Endothelial cell of umbilical vein (primary cell): ENCODE results near the gene PLA2G6. TPM values are rescaled to one million over a fixed set of nuclear protein-coding genes. Genes with fewer than 3 reads are reported as not detected.

ENCODE experiments used
- BruUV-seq: library from RNA; stranded (reverse); fragments of 400-500 nt; replicated peaks from 2 replicates; lab custom pipeline; 2021; lab: Mats Ljungman, UMichigan
- CTCF ChIA-PET: fragments of 300-600, 350-600 bp; sonication (Branson Sonifier 250); formaldehyde crosslinking; loops from one replicate; lab custom pipeline; 2021; ENCODE audit warnings: antibody characterized with exemption, inconsistent platforms; lab: Charles Lee
- POLR2A ChIA-PET: fragments of 300-600, 350-600 bp; sonication (Branson Sonifier 250); formaldehyde crosslinking; loops from one replicate; lab custom pipeline; 2021; ENCODE audit warnings: antibody characterized with exemption, inconsistent platforms; lab: Charles Lee
- DNase-seq: peaks from one replicate; pipeline ENCODE4 v3.0.0-alpha.2; 2011; ENCODE audit warnings: low read depth, low spot score
- FAIRE-seq: peaks from 2 replicates; lab custom pipeline; 2011; peaks lifted over from hg19 to GRCh38; lab: Jason Lieb, UNC
- H2AFZ ChIP-seq: 2 replicates; pipeline ENCODE4 v1.6.0; 2012; ENCODE audit warnings: low read depth, low read length, control low read depth, inconsistent platforms
- H3K27ac ChIP-seq: 2 replicates; pipeline ENCODE4 v1.5.1; 2011; ENCODE audit warnings: low read depth, mild to moderate bottlenecking, control low read depth, low read length, moderate library complexity; ENCODE audit not compliant: insufficient read depth
- H3K27me3 ChIP-seq, 2 experiments: 2 replicates each; pipeline versions ENCODE4 v1.6.0 to v1.6.1; 2011; ENCODE audit warnings: low read length in 2 of 2, mixed read lengths in 1 of 2; ENCODE audit not compliant: control insufficient read depth in 2 of 2, insufficient read depth in 2 of 2
- H3K36me3 ChIP-seq, 2 experiments: 2 replicates in 1 of 2; 3 replicates in 1 of 2; pipeline ENCODE4 v1.5.1; 2011; ENCODE audit warnings: low read length in 2 of 2, mild to moderate bottlenecking in 1 of 2, moderate library complexity in 1 of 2; ENCODE audit not compliant: control insufficient read depth in 2 of 2, insufficient read depth in 2 of 2; ENCODE audit errors: extremely low read depth in 1 of 2
- H3K4me1 ChIP-seq: 3 replicates; pipeline ENCODE4 v1.5.1; 2011; ENCODE audit warnings: mild to moderate bottlenecking, low read length; ENCODE audit not compliant: control insufficient read depth, insufficient read depth; ENCODE audit errors: extremely low read depth
- H3K4me2 ChIP-seq: 2 replicates; pipeline ENCODE4 v1.6.1; 2011; ENCODE audit warnings: low read length, control low read depth, mixed read lengths; ENCODE audit not compliant: insufficient read depth
- H3K4me3 ChIP-seq, 3 experiments: fragments of 200-600 bp in 1 of 3; sonication (generic), shearing (Covaris generic) in 1 of 3; replicated peaks in 1 of 3; 2 replicates each; pipeline ENCODE4 v1.5.1; 2011 to 2016; ENCODE audit warnings: control low read depth in 3 of 3, low read length in 3 of 3, mild to moderate bottlenecking in 2 of 3, inconsistent platforms in 1 of 3, low read depth in 1 of 3, moderate library complexity in 1 of 3; ENCODE audit not compliant: insufficient read depth in 1 of 3
- H3K79me2 ChIP-seq: 2 replicates; pipeline ENCODE4 v1.6.0; 2012; ENCODE audit warnings: low read length, inconsistent platforms; ENCODE audit not compliant: control insufficient read depth, insufficient read depth
- H3K9ac ChIP-seq: replicated peaks from 2 replicates; pipeline ENCODE3; 2011; ENCODE audit warnings: low read length, control low read depth; ENCODE audit not compliant: insufficient read depth; ENCODE audit errors: extremely low read depth
- H3K9me1 ChIP-seq: replicated peaks from 3 replicates; pipeline ENCODE4 v1.6.0; 2011; ENCODE audit warnings: mild to moderate bottlenecking, low read length; ENCODE audit not compliant: control insufficient read depth, insufficient read depth; ENCODE audit errors: extremely low read depth
- H3K9me3 ChIP-seq: replicated peaks from 2 replicates; pipeline ENCODE4 v1.5.1; 2012; ENCODE audit warnings: low read length, inconsistent platforms; ENCODE audit not compliant: control insufficient read depth, insufficient read depth
- H4K20me1 ChIP-seq: replicated peaks from 2 replicates; pipeline ENCODE3; 2011; ENCODE audit warnings: mild to moderate bottlenecking, low read length; ENCODE audit not compliant: control insufficient read depth, insufficient read depth; ENCODE audit errors: extremely low read depth
- EZH2 ChIP-seq: IDR thresholded peaks from 2 replicates; pipeline ENCODE4 v1.6.1; 2012; ENCODE audit warnings: borderline replicate concordance, low read depth, mild to moderate bottlenecking, moderate library complexity, low read length, inconsistent platforms; ENCODE audit not compliant: severe bottlenecking
- JUN ChIP-seq: IDR thresholded peaks from 2 replicates; pipeline ENCODE4 v1.6.1; 2011; ENCODE audit warnings: borderline replicate concordance, low read depth; ENCODE audit not compliant: insufficient read length, insufficient read depth
- MYC ChIP-seq: IDR thresholded peaks from one replicate; pipeline ENCODE4 v1.6.1; 2011; ENCODE audit warnings: mild to moderate bottlenecking, low read depth, low read length
- dilution Hi-C: fragments of 300-500 bp; cut with MboI; formaldehyde crosslinking; loops from one replicate; pipeline ENCODE4 v1.15.0; 2019; ENCODE audit warnings: low sequenced_read_pairs; ENCODE audit not compliant: extremely low pct_ligation_motif_present
- intact Hi-C: fragments of 100-400 bp; cut with micrococcal nuclease; formaldehyde crosslinking; loops from one replicate; pipeline ENCODE4 v1.10.0; 2022
- polyA plus RNA-seq, 4 experiments: library from polyadenylated mRNA; depleted of rRNA in 3 of 4; stranded (reverse) in 3 of 4; unstranded in 1 of 4; fragments of >200 nt; gene quantifications; 2 replicates each; pipeline versions ENCODE4 v1.2.1 to v1.2.3, GENCODE V29; 2011 to 2012; ENCODE audit warnings: missing spikeins in 1 of 4
- total RNA-seq: library from RNA; stranded (reverse); gene quantifications from 2 replicates; pipeline ENCODE4 v1.2.3, GENCODE V29; 2021
- TF ChIP-seq, protein P1 (sequence below), 2 donors: IDR thresholded peaks; 1 replicate in 1 of 2; 2 replicates in 1 of 2; pipeline ENCODE4 v1.5.1; 2011; ENCODE audit warnings: low read length in 2 of 2, mild to moderate bottlenecking in 2 of 2, moderate library complexity in 2 of 2, control low read depth in 1 of 2, inconsistent platforms in 1 of 2, low read depth in 1 of 2; ENCODE audit not compliant: insufficient read depth in 1 of 2; ENCODE audit errors: extremely low read depth in 1 of 2
- TF ChIP-seq, protein P2 (sequence below): IDR thresholded peaks from 2 replicates; pipeline ENCODE4 v1.6.1; 2011; ENCODE audit not compliant: insufficient read depth, insufficient read length

PLA2G6 gene
- total and polyA plus RNA-seq, 2 donors (not counting 3 experiments of a cell fraction or from before 2014, with no cell fraction given), result 6.6 to 10.3 TPM

DNA sequence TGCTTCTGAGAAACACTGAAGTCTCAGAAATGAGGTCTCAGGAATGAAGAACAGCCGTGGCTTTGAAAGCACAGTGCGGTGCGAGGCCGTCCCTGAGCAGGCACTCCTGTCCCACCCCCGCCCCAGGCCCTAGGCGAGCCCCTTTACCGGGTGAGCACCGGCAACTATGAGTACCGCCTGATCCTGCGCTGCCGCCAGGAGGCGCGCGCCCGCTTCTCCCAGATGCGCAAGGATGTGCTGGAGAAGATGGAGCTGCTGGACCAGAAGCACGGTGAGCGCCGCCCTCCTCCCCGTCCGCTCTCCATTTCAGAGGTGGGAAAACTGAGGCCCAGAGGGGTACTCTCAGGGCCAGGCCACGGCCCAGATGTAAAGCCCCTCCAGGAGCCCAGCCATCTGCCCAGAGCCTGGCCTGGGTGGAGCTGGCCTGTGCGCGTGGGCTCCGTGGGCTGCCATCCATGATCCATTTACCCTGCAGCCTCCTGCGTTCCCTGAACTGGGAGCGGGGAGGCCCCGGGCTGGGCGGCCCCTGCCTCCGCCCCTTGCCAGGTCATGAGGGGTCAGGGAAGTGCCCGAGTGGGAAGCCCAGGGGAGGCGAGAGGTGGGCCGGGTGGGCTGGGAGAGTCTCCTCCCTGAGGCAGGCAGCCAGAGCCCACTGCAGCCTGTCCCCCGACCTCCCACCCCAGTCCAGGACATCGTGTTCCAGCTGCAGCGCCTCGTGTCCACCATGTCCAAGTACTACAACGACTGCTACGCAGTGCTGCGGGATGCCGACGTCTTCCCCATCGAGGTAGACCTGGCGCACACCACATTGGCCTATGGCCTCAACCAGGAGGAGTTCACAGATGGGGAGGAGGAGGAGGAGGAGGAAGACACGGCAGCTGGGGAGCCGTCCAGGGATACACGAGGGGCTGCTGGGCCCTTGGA lies 107.2 kb downstream of the PLA2G6 start:
- Histone ChIP-seq H3K27me3 (no peaks in the 10 kb centered on the region), H3K4me3 (no peak overlapping the region), H3K4me1 (no peaks in the 10 kb centered on the region), H3K9ac (no peak overlapping the region), H3K27ac (no peak overlapping the region), H3K4me2 (no peak overlapping the region), H3K79me2 (no peaks in the 10 kb centered on the region), H4K20me1 (no peaks in the 10 kb centered on the region), H3K9me3 (no peaks in the 10 kb centered on the region), H2AFZ (no peak overlapping the region), H3K9me1 (no peaks in the 10 kb centered on the region), H3K36me3 (peaks cover 0 to 6% of the 10 kb centered on the region in 2 experiments)
- intact Hi-C loops, result no loop called here
- no TSS peak for BruUV-seq
- ChIA-PET CTCF (interaction anchor here (0.6 to 1.8 kb wide), 22 partner anchors 10 to 607 kb away, joined by 3 to 8 read pairs (median 3); partner anchors contain the start of gene TOMM22), POLR2A (no interaction called here)
- FAIRE-seq, result no peak
- TF ChIP-seq, protein P1, sequence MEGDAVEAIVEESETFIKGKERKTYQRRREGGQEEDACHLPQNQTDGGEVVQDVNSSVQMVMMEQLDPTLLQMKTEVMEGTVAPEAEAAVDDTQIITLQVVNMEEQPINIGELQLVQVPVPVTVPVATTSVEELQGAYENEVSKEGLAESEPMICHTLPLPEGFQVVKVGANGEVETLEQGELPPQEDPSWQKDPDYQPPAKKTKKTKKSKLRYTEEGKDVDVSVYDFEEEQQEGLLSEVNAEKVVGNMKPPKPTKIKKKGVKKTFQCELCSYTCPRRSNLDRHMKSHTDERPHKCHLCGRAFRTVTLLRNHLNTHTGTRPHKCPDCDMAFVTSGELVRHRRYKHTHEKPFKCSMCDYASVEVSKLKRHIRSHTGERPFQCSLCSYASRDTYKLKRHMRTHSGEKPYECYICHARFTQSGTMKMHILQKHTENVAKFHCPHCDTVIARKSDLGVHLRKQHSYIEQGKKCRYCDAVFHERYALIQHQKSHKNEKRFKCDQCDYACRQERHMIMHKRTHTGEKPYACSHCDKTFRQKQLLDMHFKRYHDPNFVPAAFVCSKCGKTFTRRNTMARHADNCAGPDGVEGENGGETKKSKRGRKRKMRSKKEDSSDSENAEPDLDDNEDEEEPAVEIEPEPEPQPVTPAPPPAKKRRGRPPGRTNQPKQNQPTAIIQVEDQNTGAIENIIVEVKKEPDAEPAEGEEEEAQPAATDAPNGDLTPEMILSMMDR (IDR thresholded peaks at IDR 0.05; ENCODE audit: extremely low read depth in 1 of 2, insufficient read depth in 1 of 2, low read depth in 1 of 2, low read length in 2 of 2), result peak; percentile 41 to 53
- TF ChIP-seq, protein P2, sequence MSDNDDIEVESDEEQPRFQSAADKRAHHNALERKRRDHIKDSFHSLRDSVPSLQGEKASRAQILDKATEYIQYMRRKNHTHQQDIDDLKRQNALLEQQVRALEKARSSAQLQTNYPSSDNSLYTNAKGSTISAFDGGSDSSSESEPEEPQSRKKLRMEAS, result no peak
- TF ChIP-seq JUN (no peak), MYC (no peak), EZH2 (no peak)
- dilution Hi-C loops, result no loop called here
- DNase-seq, result no peak
